GM18870 (cell line): ENCODE data around the gene SPON1.

Source experiments
- ATAC-seq: cut with Tn5 transposase; IDR thresholded peaks from one replicate; pipeline ENCODE4 v1.9.1; 2021; ENCODE audit warnings: moderate library complexity; ENCODE audit not compliant: unreplicated experiment

The SPON1 gene

GRCh38 chr11:13942971-13943381, 19.5 kb upstream of the SPON1 start:
- no peak for ATAC-seq

- ATAC-seq = no peak
These were observed 18.5 kb upstream of the SPON1 start for GRCh38 chr11:13944016-13944415.

- ATAC-seq = no peak
These were observed 17.6 kb upstream of the SPON1 start for GRCh38 chr11:13944911-13945425.

GRCh38 chr11:13947379-13947778, 15.1 kb upstream of the SPON1 start:
- ATAC-seq = no peak

GRCh38 chr11:13949876-13950275, 12.6 kb upstream of the SPON1 start:
- ATAC-seq = no peak

- ATAC-seq = no peak
These were observed 10.3 kb upstream of the SPON1 start for GRCh38 chr11:13952221-13952620.

GRCh38 chr11:13952668-13953067, 9.9 kb upstream of the SPON1 start:
- no peak for ATAC-seq

GRCh38 chr11:13954591-13954990, 7.9 kb upstream of the SPON1 start:
- no peak for ATAC-seq

GRCh38 chr11:13955971-13956421, 6.5 kb upstream of the SPON1 start:
- no peak for ATAC-seq

- ATAC-seq = no peak
These were observed 5.5 kb upstream of the SPON1 start for GRCh38 chr11:13956988-13957387.

GRCh38 chr11:13958641-13959400, 3.7 kb upstream of the SPON1 start:
- ATAC-seq = no peak

GRCh38 chr11:13962198-13962561, 343 bp upstream of the SPON1 start:
- no peak for ATAC-seq

GRCh38 chr11:13963169-13963948, 836 bp downstream of the SPON1 start:
- ATAC-seq = no peak

GRCh38 chr11:13963949-13964770, 1.6 kb downstream of the SPON1 start:
- no peak for ATAC-seq

GRCh38 chr11:13964771-13965074, 2.2 kb downstream of the SPON1 start:
- no peak for ATAC-seq

GRCh38 chr11:13965337-13965736, 2.8 kb downstream of the SPON1 start:
- no peak for ATAC-seq

- ATAC-seq = no peak
These were observed 3.5 kb downstream of the SPON1 start for GRCh38 chr11:13966013-13966412.

GRCh38 chr11:13966486-13966885, 4.0 kb downstream of the SPON1 start:
- ATAC-seq = no peak

- ATAC-seq = no peak
These were observed 8.5 kb downstream of the SPON1 start for GRCh38 chr11:13970986-13971385.

GRCh38 chr11:13972043-13972910, 9.8 kb downstream of the SPON1 start:
- no peak for ATAC-seq
